ENCODE measurements around the gene CHN1.

CHN1 gene

DNA sequence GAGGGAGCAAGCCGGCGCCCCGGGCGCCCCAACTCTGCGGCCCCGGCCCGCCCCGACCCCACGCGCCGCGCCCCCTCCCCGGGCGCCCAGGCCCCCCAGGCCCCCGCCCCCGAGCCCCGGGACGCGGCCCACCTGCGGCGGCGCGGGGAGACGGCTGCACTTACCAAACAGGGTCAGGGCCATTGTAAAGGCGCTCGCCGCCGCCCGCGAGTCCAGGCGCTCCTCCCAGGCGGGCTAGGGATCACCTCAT lies 526 bp downstream of the CHN1 start:
- TF ChIP-seq, protein P1, sequence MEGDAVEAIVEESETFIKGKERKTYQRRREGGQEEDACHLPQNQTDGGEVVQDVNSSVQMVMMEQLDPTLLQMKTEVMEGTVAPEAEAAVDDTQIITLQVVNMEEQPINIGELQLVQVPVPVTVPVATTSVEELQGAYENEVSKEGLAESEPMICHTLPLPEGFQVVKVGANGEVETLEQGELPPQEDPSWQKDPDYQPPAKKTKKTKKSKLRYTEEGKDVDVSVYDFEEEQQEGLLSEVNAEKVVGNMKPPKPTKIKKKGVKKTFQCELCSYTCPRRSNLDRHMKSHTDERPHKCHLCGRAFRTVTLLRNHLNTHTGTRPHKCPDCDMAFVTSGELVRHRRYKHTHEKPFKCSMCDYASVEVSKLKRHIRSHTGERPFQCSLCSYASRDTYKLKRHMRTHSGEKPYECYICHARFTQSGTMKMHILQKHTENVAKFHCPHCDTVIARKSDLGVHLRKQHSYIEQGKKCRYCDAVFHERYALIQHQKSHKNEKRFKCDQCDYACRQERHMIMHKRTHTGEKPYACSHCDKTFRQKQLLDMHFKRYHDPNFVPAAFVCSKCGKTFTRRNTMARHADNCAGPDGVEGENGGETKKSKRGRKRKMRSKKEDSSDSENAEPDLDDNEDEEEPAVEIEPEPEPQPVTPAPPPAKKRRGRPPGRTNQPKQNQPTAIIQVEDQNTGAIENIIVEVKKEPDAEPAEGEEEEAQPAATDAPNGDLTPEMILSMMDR (conservative IDR thresholded peaks at IDR 0.05): no peak
- peak overlapping the region; percentile 92 for H3K27ac ChIP-seq

DNA sequence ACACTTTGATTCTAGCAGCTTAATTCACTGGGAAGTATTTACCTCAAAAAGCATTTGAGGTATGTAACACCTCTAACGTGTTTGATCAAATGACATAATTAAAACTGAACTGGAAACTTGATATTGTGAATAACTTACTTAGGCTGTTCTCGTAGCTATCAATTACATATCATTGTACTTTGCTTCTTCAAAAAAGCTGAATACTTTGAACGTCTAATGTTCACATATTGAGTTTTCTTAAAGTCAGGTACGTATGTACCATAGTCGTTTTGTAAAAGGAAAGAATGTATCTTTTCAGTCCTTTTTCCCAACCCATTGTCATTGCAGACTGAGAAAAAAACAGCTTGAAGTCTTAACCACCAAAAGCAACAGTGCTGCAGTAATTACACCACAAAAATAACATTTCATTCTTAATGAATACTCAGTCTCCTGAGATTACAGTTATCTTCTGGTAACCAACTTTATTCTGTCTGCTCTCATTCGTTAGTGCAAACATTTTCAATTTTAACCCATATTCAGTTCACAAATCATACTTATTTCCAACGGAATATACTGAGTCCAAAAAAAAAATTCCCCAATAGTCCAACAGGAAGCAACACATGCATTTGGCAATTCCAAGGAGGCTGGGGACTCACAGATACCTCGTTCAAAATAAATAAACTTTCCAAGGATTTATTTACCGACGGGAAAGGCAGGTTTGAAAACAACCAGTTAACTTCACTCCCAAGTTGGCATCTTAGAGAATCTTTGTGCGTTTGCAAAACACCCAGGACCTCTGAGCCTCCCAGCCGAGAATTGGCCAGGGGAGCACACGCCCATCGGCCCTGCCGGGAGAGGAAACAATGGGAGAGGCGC lies 1.1 kb downstream of the CHN1 start:
- H3K27ac ChIP-seq: peak overlapping the region; percentile 92

DNA sequence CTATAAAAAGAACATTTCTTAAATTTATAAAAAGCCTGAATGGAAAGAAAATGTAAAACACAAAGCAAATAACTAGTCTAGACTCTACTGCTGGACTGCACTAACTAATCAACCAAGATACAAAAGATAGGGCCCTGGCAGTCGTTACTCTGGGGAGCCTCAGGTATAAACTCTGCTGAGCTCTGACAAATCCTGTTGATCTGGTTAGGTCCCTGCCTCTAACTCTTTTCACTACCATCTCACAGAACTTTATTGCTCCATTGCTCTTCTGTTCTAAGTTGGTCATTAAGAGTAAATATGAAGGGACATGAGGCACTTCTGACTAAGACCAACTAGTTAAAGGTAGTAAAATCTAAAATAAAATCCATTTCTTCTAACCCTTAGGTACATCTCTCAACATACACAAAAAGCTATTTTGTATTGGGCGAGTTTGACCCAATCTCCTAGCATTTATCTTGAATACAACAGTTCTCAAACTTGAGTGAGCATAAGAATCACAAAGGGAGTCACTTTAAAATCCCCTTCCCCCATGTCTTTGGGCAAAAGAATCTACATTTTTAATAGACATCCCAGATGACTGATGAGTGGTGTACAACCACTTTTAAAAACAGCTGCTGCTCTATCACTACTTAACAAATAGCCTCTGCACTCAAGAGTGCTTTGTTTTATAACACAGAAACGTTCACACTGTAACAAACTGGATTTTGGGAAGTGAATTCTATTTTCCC lies 2.5 kb downstream of the CHN1 start:
- TF ChIP-seq, protein P1 (conservative IDR thresholded peaks at IDR 0.05): no peak
- peak overlapping the region; percentile 92 for H3K27ac ChIP-seq

More for the DNA sequence above, 1.1 kb downstream of the CHN1 start:
- TF ChIP-seq, protein P1 (conservative IDR thresholded peaks at IDR 0.05): no peak

DNA sequence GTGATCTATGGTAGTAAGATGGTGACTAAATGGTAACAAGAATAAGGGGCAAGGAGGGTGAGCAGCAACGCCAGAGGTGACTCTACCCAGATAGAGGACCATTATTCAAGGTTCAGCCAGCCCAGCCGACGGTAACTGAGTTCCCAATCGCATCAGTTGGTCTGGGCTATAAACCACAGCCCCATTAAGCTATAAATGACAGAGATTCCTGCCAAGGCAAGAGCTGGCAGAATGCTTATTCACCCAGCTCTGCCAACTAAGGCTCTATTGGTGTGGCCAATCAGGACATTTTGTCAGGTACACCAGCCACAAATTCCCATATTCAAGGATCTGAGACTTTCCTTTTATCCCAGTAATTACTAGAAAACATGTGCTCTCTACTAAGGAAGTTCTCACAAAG lies 3.6 kb downstream of the CHN1 start:
- TF ChIP-seq, protein P1 (conservative IDR thresholded peaks at IDR 0.05): no peak

DNA sequence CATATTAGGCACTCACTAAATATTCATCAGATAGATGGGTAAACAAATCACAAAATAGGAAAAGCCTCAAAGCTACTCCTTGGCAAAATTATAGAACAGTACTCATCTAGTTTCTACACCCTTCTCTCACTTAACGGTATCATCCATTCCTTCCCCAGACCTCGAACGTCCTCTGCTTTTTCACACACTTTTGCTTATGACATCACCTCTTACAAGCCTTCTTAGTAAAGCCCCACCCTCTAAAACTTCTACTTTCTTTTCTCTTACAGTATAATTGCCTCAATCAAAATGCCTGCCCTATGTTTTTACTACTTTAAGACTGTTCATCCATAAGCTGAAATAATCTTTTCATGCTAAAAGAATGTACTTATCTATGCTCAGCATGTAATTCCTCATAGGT lies 8.1 kb downstream of the CHN1 start:
- H3K27ac ChIP-seq: no peak overlapping the region
- TF ChIP-seq, protein P1 (conservative IDR thresholded peaks at IDR 0.05): no peak

More for the DNA sequence above, 3.6 kb downstream of the CHN1 start:
- H3K27ac ChIP-seq: peak overlapping the region; percentile 92

DNA sequence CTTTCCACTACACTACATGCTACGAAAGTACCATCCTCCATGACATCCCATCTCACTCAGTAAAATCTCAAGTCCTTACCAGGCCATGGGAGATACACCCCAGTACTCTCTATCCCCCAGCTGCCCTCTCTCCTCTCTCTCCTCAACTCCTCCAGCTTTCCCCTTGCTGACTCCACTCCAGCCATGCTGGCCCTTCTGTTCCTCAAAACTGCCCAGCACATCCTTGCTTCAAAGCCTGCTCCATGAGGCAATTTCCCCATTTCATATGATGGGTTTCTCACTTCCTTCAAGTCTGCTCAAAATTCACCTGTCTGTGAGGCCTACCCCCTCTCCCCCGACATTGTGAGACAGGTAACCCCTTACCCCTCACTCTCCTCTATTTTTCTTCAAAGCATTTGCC lies 8.6 kb downstream of the CHN1 start:
- TF ChIP-seq, protein P1 (conservative IDR thresholded peaks at IDR 0.05): no peak
- no peak overlapping the region for H3K27ac ChIP-seq

DNA sequence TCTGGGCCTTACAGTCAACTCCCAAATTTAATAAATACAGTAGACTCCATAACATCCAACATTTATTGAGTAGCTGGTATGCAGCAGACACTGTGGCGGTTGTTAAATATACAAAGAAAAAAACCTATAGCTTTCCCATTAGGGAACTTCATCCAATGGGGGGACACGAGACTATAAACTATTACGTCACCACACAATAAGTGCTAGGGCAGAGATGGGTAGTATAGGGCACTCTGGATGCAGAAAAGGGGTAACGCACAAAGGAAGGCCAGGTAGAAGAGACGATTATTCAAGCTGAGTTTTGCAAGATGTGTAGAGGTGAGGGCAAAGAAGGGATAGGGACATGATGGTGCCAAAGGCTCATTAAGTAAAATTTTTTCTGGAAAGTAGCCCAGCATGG lies 10.8 kb downstream of the CHN1 start:
- TF ChIP-seq, protein P1 (conservative IDR thresholded peaks at IDR 0.05): no peak
- no peak overlapping the region for H3K27ac ChIP-seq

All from VCaP (cell line).